Measurements from ENCODE around the gene ADARB2.

- TF ChIP-seq, protein P1, sequence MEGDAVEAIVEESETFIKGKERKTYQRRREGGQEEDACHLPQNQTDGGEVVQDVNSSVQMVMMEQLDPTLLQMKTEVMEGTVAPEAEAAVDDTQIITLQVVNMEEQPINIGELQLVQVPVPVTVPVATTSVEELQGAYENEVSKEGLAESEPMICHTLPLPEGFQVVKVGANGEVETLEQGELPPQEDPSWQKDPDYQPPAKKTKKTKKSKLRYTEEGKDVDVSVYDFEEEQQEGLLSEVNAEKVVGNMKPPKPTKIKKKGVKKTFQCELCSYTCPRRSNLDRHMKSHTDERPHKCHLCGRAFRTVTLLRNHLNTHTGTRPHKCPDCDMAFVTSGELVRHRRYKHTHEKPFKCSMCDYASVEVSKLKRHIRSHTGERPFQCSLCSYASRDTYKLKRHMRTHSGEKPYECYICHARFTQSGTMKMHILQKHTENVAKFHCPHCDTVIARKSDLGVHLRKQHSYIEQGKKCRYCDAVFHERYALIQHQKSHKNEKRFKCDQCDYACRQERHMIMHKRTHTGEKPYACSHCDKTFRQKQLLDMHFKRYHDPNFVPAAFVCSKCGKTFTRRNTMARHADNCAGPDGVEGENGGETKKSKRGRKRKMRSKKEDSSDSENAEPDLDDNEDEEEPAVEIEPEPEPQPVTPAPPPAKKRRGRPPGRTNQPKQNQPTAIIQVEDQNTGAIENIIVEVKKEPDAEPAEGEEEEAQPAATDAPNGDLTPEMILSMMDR (IDR thresholded peaks at IDR 0.05; ENCODE audit: poor library complexity), result no peak
- no peak for TF ChIP-seq EZH2phosphoT487 (IDR thresholded peaks at IDR 0.05; ENCODE audit: low read depth, severe bottlenecking, unreplicated experiment)
These were observed 224.1 kb downstream of the ADARB2 start for GRCh38 chr10:1513221-1513620.

All from hepatocyte (in vitro differentiated cells).